Epithelial cell of prostate (primary cell): ENCODE measurements around the gene CCT8L2.
"Not testable (repeated sequence)": the region's sequence is repeated elsewhere in the genome, so short reads cannot be mapped to it uniquely, and the experiment has no call there.

Experiments
- DNase-seq: peaks from one replicate; pipeline ENCODE4 v3.0.0-alpha.2; 2011; ENCODE audit warnings: low read depth, low spot score
- H3K27ac ChIP-seq: fragments of 450-650 bp; 2 replicates; pipeline ENCODE4 v1.5.1; 2017; ENCODE audit warnings: mild to moderate bottlenecking

Gene CCT8L2

GRCh38 chr22:16561093-16561658 lies 31.4 kb downstream of the CCT8L2 start:
- DNase-seq, H3K27ac ChIP-seq: not testable (repeated sequence)

GRCh38 chr22:16560651-16561050 lies 32.0 kb downstream of the CCT8L2 start:
- not testable (repeated sequence) for H3K27ac ChIP-seq, DNase-seq

- H3K27ac ChIP-seq, DNase-seq: not testable (repeated sequence)
Measured at GRCh38 chr22:16559996-16560395, 32.6 kb downstream of the CCT8L2 start.

- no peak overlapping the region for H3K27ac ChIP-seq
- DNase-seq: no peak
Measured at GRCh38 chr22:16559056-16559955, 33.3 kb downstream of the CCT8L2 start.

- H3K27ac ChIP-seq, DNase-seq: not testable (repeated sequence)
Measured at GRCh38 chr22:16558376-16558945, 34.1 kb downstream of the CCT8L2 start.

- DNase-seq, H3K27ac ChIP-seq: not testable (repeated sequence)
Measured at GRCh38 chr22:16557511-16557910, 35.1 kb downstream of the CCT8L2 start.

GRCh38 chr22:16555077-16555994 lies 37.3 kb downstream of the CCT8L2 start:
- DNase-seq, H3K27ac ChIP-seq: not testable (repeated sequence)

- not testable (repeated sequence) for DNase-seq, H3K27ac ChIP-seq
Measured at GRCh38 chr22:16543310-16543709, 49.3 kb downstream of the CCT8L2 start.
